Anterior cingulate cortex (tissue), 58 donors: ENCODE data around the gene CAMK1G.
A peak's percentile ranks its signal among the peaks of the same experiment; 100 is the strongest.

Experiments used
- DNase-seq, 58 donors: peaks; one replicate each; lab custom pipeline; 2025; lab: John Stamatoyannopoulos, UW

CAMK1G gene

DNA sequence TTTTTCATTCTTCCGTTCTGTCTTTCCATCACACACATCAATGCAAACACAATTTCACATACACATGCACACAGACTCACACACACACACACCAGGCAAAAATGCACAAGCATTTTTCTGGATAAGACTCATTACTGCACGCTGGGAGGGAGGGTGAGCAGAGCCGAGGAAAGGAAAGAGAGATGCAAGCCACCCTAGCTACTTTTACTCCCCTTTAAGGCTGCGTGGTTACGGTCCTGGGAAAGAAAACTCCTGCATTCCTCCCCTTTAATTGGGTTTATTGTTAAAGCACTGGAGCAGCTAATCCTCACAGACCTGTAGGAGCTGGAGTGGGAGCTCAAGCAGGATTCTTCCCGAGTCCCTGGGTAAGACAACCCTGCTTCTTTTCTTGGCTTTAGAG lies at the start of gene CAMK1G:
Gene CAMK1G, plus strand, starts transcription at position 307 of the 400 bp plus-strand sequence. CDS start 11,270 bp downstream, outside the sequence.
- peak in 32 of 58 donors; percentile 5 to 85 (median 32) for DNase-seq

DNA sequence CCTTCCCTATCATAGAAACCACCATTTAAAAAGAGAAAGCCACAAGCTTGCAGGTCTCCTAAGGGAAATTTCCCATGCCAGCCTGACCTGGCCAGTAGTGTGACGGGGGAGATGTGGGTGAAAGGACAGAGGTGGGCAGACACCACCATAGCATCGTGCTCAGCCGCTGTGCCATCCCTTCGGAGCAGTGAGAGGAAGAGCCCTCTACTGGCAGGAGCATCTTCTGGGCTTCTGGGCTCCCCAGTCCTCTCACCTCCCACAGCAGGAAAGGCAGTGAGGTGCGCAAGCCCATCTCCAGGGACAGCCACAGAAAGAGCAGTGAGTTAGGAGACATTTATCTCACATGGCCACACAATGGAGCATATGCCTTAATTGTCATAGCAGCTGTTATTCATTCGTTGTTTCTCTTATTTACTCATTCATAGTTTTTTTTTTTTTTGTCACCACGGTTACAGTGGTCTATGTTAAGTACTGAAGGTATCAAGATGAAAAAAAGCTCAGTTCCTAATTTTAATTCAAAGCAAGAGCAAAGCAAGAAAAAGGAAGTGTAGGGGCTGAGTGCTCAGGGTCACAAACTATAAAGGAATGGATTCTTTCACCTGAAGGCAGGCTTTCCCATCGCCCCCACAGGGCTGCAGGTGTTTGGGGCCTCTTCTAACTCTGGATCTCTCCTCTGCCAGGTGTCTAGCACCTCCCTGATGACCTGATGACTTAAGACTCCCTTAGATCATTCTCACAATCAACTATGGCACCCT lies 48.8 kb upstream of the CAMK1G start:
- DNase-seq: no peak

DNA sequence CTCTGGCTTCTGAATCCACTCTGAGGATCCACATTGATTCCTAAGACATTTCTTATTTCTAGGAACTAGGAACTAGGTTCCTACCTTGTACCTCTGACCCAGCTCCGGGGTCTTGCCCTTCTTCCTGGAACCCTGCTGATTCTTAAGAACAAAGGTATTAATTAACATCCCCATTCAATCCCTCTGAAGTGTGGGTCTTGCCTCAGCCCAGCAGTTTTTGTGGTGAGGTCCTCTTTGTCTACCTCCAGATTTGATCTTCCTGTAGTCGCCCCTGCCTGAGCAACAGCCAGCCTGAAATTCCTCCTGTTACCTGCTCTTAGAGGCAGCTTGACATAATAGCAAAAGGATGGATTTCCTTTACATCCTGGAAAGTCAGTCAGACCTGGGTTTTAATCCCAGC lies 46.7 kb upstream of the CAMK1G start:
- no peak for DNase-seq

DNA sequence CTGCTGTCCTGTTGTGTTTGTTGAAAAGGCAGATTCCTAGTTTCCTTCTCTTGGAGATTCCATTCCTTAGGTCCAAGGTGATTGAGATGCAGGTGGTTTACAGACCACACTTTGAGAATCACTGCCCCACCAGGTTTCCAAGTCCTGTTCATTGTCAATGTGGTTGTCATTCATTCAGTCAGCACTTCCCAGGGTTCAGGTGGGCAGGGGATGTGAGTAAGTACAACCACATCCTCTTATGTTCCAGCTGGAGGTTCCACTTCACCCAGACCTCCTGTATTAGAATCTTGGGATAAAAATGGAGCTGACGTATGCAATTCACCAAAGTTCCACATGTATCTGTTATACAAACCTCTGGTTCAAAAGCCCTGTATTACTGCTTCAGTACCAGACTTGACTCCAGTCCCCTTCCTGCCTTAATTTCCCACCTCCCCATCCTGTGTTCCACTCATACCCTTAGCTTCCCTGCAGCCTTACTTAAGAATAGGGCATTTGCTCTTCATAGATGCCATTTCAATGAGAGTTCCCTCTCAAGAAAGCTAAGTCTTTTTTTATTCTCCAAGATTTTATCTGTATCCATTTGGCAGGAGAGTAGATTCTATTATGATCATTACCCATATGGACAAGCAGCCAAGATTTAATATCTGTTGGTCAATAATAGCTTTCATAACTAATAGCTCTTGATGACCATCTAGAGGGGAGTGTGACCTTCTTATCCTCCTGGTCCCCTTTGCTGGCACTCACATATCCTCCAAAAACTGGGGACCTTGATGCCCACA lies 46.0 kb upstream of the CAMK1G start:
- DNase-seq: no peak

DNA sequence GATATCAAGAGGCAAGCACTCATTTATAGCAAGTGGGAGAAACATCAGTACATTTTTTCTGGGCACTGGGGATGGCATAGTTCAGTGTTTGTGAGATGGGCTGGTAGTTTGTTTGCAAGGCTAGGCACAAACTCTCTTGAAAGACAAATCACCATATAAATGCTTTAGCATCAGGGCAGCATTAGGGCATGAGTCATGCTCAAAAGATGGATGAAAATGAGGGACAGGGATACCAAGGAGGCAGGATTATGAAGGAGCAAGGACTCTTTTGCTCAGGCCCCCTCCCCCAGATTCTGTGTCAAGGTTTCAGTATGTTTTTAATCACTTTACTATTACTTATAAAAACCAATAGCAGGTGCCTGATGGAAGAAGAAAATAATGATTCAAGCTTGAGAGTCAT lies 43.9 kb upstream of the CAMK1G start:
- no peak for DNase-seq

DNA sequence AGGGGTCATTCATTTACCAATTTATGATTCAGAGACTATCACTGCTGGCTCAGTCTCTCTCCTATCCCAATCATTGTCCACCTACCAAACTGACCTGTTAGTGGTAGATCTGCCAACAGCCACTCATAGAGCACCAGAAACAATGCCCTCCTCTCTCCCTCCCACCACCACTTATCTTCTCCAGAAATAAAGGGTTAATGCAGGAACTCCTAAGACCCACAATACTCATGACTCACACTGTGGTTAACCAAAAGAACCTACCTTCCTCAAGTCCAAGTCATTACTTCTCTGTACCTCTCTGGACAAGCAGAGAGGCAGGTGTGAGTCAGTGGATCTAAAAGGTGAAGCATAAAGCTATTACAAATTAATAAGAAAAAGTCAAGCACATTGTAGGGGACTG lies 40.9 kb upstream of the CAMK1G start:
- no peak for DNase-seq

DNA sequence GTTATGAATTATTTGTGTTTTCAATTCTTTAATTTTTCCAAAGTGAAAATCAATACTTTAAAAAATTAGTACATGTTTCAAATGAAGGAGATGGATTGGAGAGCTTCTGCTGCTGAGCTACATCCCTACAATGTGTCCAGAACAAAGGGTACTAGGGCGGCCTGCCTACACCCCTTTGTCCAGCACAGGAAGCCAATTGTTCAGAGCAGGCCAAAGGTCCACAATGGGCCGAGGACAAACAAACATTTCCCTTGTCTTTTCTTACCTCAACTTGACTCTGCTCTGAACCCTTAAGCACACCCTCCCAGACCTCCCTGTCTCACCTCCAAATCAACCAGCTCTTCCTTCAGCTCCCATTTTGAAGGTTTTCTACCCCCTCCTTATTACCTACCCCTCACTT lies 39.4 kb upstream of the CAMK1G start:
- DNase-seq: peak in 11 of 58 donors; percentile 1 to 26 (median 9)

DNA sequence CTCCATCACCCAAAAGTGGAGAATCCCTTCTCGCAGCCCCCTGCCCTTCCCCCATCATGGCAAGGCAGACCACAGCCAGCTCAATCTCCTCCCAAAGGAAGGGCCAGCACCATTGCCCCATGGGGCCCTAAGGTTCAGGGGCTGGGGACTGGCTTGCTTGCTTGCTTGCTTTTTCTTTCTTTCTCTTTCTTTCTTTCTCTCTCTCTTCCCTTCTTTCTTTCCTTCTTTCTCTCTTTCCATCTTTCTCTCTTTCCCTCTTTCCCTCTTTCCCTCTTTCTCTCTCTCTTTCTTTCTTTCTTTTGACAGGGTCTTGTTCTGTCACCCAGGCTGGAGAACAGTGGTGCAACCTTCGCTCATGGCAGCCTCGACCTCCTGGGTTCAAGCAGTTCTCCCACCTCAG lies 38.1 kb upstream of the CAMK1G start:
- no peak for DNase-seq

DNA sequence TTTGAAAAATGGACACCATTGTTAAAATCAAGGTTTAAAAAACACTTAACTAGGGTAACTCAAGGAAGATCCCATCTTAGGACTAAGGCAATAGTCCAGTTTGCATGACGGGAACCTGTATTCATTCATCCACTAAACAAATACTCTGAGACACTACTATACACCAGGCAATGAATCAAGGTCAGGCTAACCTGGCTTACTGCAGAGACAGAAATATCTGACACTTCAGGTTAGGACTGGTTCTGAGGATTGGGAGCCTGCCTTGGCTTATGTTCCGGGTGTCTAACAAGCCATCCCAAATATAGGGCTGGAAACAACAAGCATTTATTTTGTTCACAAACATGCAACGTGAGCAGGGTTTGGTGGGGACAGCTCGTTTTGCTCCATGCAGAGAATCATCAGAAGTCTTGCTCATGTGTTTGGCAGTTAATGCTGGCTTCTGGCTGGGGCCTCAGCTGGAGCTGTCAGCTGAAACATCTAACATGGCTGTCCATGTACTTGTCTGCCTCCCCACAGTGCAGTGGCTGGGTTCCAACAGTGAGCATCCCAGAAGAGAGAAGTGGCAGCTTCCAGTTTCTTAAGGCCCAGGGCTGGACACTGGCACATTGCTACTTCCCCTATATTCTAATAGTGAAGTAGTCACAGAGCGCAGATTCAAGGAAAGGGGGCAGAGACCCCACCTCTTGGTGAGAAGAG lies 37.0 kb upstream of the CAMK1G start:
- DNase-seq: peak in 1 of 58 donors; percentile 1

DNA sequence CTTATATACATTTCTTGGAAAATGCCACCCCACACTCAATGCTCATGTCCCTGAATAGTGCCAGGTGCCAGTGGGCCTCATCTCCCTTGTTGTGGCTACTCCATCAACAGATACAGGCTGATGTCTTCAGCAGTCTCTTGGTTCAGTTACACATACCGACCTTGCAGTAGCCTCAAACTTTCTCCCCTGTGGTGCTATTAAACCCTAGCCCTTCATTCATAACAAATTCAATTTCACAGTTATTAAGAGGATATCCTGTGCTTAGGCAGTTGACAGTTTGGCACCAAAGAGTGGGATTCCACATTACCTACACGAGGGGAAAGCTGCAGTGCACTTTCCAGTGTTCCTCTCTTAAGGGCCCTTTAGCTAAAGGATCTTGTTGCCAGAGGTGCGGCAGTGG lies 35.9 kb upstream of the CAMK1G start:
- no peak for DNase-seq

DNA sequence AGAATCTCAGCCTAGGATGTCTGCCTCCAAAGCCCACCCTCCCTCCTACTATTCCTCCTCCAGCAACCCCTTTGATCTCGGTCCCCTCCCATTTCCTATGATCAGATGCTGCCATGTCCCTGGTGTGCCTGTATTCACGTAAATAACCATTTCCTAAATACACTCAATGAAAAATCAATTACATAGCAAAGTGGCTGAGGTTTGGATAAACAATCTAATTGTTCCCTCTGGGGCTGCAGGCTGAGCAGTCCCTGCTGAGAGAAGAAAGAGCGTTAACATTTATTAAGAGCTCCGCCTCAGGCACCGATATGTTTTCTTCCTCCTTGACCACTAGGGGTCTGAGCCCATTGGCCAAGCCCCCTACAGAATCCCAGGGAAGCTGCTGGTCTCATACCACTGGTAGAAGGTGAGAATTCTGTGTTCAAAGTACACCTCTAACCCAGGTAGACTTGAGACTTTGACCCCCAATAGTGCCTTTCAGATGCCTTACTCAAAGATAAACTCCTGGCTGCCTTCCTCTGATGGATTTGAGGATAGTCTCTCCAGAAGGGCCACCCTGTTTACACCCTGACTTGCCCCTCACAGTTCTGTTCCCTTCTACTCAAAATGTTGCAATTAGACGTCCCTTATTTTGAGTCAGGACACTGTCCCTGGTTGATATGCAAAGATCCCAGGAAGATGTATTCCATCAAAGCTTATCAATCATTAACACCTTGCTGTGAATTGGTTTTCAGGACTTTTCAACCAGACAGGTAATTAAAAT lies 33.9 kb upstream of the CAMK1G start:
- DNase-seq: no peak

DNA sequence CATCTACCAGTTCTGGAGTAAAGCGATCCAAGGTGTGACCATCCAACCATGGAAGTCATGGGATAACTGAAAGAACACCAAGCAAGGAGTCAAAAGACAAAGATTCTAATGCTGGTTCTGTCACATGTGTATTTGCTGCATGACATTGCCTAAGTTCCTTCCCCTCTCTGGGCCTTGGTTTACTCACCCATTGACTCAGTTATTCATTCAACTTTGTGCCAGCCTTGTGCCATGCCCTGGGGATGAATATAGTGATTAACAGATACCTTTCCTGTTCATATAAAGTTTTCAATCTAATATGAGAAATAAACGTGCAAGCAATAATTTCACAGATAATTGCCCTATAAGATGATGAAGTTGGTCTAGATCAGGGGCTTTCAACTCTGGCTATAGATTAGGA lies 33.0 kb upstream of the CAMK1G start:
- no peak for DNase-seq

DNA sequence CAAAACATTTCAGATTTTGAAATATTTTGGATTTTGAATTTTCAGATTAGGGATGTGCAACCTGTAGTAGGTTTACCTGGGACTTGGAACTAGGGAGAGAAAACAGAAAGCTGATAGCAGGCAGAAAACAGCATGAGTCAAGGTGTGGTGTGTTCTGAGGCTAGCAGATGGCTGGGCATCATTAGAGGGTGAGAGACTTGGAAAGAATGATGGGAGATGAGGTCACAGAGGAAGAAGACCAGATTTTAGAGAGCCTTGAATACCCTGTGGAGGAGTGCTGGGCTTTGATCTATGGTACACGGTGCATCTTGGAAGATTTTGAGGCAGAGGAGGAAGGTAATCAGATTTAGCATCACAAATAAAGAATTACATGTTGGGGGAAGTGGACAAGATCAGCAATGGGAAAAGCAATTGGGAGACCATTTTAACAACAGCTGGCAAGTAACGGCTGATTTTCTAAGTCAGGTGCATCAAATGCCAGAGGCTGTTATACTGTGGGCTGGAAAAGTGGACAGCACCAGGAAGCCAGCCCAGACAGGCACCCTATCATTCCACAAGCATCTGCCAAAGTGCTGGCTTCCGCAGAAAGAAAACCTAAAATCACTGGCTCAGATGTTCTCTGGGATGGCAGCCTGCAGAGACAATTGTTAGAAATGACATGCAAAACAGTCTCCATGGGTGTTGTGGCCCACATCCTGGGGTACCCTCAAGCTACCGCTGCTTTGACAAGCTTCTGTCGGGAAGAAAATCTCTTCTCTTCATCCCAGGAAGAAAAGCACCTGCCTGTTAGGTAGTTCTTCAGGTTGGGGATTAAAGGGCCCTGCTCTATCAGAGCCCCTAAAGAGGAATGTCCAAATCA lies 30.9 kb upstream of the CAMK1G start:
- peak in 1 of 58 donors; percentile 2 for DNase-seq

DNA sequence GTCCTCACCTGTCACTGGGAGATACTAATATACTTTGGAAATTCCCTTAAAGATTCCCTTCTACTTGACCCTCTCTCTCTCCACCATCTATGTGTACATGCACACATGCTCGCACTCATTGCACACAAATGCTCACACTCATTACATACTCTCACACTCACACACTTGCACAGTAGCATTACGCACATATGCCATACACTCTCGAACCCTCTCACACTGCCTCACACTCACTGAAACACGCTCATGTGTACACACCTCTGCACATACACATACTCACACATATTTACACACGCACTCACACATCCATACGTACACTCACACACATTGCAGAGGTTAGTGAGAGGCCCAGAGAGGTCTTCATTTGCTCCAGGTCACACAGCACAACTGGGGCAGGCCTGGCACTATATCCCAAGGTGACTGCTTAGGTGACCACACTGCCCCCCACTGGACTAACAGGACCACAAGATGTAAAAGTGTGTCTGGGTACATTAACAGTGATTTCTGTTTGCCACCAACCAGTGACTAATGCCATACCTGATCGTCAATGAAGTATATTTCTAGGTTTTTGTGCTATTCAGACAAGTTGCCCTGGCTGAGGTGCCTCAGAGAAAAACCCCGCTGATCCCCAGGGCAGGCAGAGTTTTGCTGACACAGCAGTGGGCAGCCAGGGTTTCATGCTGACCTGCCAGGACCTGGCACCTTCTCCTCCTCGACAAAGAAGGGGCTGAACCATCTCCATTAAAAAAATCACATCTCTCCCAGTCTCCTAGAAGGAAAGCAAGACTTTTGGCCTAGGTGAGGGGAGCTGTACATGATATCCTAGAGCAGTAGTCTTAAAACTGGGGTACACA lies 28.5 kb upstream of the CAMK1G start:
- DNase-seq: no peak

DNA sequence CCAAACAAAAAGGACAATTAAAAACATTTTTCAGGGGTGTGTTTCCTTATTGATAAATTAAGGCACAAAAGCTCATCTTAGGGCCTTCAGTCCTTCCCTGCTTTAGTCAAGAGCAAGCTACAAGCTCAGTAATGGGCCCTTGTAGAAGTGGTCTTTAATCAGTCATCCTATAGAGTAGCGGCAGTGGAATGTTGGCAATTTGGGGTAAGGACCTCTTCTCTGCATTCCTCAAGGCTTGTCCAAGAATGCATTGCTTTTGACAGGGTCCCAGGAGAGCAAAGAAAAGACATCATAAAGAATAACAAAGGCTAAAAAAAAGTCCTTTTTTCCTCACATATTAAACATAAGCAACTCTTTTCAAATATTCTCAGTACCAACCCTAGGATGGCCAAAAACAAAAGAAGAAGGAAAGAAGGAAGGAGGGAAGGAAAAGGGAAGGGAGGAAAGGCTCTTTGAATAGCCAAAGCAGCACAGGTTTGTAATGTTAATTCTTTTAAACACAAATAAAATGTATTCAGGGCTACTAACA lies 27.3 kb upstream of the CAMK1G start:
- no peak for DNase-seq

DNA sequence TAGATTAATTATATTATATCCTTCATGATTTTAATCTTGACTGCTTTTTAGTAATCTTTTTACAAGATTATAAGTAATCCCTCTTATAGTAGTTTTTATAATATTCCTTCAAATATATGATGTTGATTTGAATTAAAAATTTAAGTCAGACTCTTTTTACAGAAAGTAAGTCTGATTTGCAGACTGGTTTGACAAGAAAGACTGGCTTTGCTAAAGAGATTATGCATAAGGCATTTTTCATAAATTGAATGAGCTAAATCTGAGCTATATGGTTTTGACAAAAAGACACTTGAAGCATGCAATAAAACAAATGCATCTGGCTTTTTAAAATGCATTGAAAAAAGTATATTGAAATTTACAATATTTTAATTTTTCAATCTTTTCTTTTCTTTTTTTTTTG lies 26.3 kb upstream of the CAMK1G start:
- no peak for DNase-seq

DNA sequence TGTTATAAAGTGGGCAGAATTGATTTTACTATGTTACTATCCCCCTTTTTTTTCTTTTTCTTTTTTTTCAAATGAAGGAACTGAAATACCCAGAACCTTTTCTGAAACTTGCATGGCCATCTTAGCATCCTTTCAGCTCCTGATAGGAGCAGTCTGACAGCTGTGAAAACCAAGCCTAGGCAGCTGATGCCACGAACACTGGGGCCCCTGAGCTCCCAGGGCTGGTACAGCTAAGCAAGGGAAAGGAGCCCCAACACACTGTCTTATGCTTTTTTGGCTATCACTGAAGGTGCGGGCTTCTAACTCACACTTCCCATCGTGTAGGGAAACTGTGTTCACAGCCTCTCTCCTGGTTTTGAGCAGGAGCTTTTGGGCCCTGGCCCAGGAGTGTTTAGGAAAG lies 23.0 kb upstream of the CAMK1G start:
- DNase-seq: no peak

DNA sequence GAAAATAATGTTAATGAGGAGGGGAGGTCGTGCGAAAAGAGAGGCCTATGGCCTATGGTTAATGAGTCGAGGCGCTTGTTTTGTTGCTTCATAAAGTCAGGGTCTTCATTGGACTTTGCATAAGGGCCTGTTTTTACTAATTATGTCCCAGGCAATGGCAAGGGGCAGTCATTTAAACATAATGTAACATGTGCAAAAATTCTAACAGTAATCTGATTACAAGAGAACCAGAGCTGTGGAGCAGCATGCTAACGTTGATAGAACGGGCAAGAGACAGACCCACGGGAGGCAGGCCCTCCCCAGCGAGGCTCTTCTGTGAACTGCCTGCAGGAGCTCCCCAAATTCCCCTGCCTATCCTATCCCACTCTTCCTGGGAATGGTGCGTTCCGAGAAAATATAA lies 22.6 kb upstream of the CAMK1G start:
- DNase-seq: no peak
